ENCODE measurements around the gene LY6G6C. TPM values are rescaled to one million over a fixed set of nuclear protein-coding genes. Genes with fewer than 3 reads are reported as not detected.

The LY6G6C gene
- total RNA-seq, 2 donors from 2014 or later = 0.29 to 0.38 TPM

GRCh38 chr6:31708224-31708623 lies 13.3 kb downstream of the LY6G6C start:
- no peak overlapping the region for H3K9ac ChIP-seq (ENCODE audit: extremely low read depth, low read length, poor library complexity, severe bottlenecking)
- no peak for TF ChIP-seq CTCF (conservative IDR thresholded peaks at IDR 0.05)

GRCh38 chr6:31707701-31708100 lies 13.8 kb downstream of the LY6G6C start:
- no peak overlapping the region for H3K4me3 Mint-ChIP-seq
- TF ChIP-seq CTCF (conservative IDR thresholded peaks at IDR 0.05) = no peak
- H3K9me3 Mint-ChIP-seq = no peaks in the 10 kb centered on the region
- DNase-seq = no peak
- Histone ChIP-seq H3K4me3 (ENCODE audit: low read length) (no peak overlapping the region), H3K9me3 (ENCODE audit: control insufficient read depth, low read length) (no peaks in the 10 kb centered on the region), H3K4me1 (ENCODE audit: control insufficient read depth, insufficient read depth, low read length) (no peaks in the 10 kb centered on the region), H3K27me3 (ENCODE audit: control insufficient read depth, insufficient read depth, low read length, poor library complexity, severe bottlenecking) (no peaks in the 10 kb centered on the region), H3K27ac (ENCODE audit: low read depth, low read length) (no peak overlapping the region), H3K9ac (ENCODE audit: extremely low read depth, low read length, poor library complexity, severe bottlenecking) (no peak overlapping the region), H3K36me3 (ENCODE audit: control insufficient read depth, insufficient read depth, low read length) (no peaks in the 10 kb centered on the region)
- H3K27ac Mint-ChIP-seq = no peak overlapping the region
- H3K27me3 Mint-ChIP-seq (ENCODE audit: insufficient read depth) = peaks cover 2% of the 10 kb centered on the region
- 93 to 97% methylated on average over 10 of the region's 10 CpGs for whole genome bisulfite sequencing, 2 experiments (ENCODE audit: insufficient coverage in 1 of 2, insufficient read length in 1 of 2)
- H3K36me3 Mint-ChIP-seq (ENCODE audit: low read depth) = no peaks in the 10 kb centered on the region
- H3K4me1 Mint-ChIP-seq = peaks cover 10% of the 10 kb centered on the region

More at GRCh38 chr6:31708224-31708623, 13.3 kb downstream of the LY6G6C start:
- Histone ChIP-seq H3K27ac (ENCODE audit: low read depth, low read length) (no peak overlapping the region), H3K36me3 (ENCODE audit: control insufficient read depth, insufficient read depth, low read length) (no peaks in the 10 kb centered on the region), H3K4me3 (ENCODE audit: low read length) (no peak overlapping the region), H3K9me3 (ENCODE audit: control insufficient read depth, low read length) (no peaks in the 10 kb centered on the region), H3K4me1 (ENCODE audit: control insufficient read depth, insufficient read depth, low read length) (no peaks in the 10 kb centered on the region), H3K27me3 (ENCODE audit: control insufficient read depth, insufficient read depth, low read length, poor library complexity, severe bottlenecking) (no peaks in the 10 kb centered on the region)
- no peak overlapping the region for H3K27ac Mint-ChIP-seq
- no peaks in the 10 kb centered on the region for H3K9me3 Mint-ChIP-seq
- peaks cover 2% of the 10 kb centered on the region for H3K27me3 Mint-ChIP-seq (ENCODE audit: insufficient read depth)
- H3K4me3 Mint-ChIP-seq = no peak overlapping the region
- peaks cover 14% of the 10 kb centered on the region for H3K4me1 Mint-ChIP-seq
- no peaks in the 10 kb centered on the region for H3K36me3 Mint-ChIP-seq (ENCODE audit: low read depth)
- DNase-seq = no peak
- 85 to 95% methylated on average over 2 of the region's 3 CpGs for WGBS, 2 experiments (ENCODE audit: insufficient coverage in 1 of 2, insufficient read length in 1 of 2)

- Mint-ChIP-seq H3K27ac (no peak within 1 kb of the TSS), H3K9me3 (no peaks in the 10 kb centered on the region), H3K4me1 (peaks cover 15% of the 10 kb centered on the region), H3K36me3 (ENCODE audit: low read depth) (no peaks in the 10 kb centered on the region), H3K27me3 (ENCODE audit: insufficient read depth) (peaks cover 2% of the 10 kb centered on the region), H3K4me3 (no peak within 1 kb of the TSS)
- Histone ChIP-seq H3K9ac (ENCODE audit: extremely low read depth, low read length, poor library complexity, severe bottlenecking) (no peak within 1 kb of the TSS), H3K4me1 (ENCODE audit: control insufficient read depth, insufficient read depth, low read length) (peaks cover 6% of the 10 kb centered on the region), H3K9me3 (ENCODE audit: control insufficient read depth, low read length) (no peaks in the 10 kb centered on the region), H3K4me3 (ENCODE audit: low read length) (no peak within 1 kb of the TSS), H3K27ac (ENCODE audit: low read depth, low read length) (no peak within 1 kb of the TSS), H3K36me3 (ENCODE audit: control insufficient read depth, insufficient read depth, low read length) (no peaks in the 10 kb centered on the region), H3K27me3 (ENCODE audit: control insufficient read depth, insufficient read depth, low read length, poor library complexity, severe bottlenecking) (no peaks in the 10 kb centered on the region)
- DNase-seq = no peak
- 75 to 85% methylated on average over 2 to 3 of the region's 3 CpGs for WGBS, 2 experiments (ENCODE audit: insufficient coverage in 1 of 2, insufficient read length in 1 of 2)
- no peak for TF ChIP-seq CTCF (conservative IDR thresholded peaks at IDR 0.05)
Observed at GRCh38 chr6:31706599-31706998, 14.9 kb downstream of the LY6G6C start, which contains the start of gene LY6G6F. Gene LY6G6F (plus strand): TSS chr6:31706866. CDS start chr6:31706907, 41 bp downstream.

Data from endodermal cell (in vitro differentiated cells).